ENCODE data around the gene RALY. TPM values are rescaled to one million over a fixed set of nuclear protein-coding genes. Genes with fewer than 3 reads are reported as not detected.

RALY gene
- total RNA-seq: 100 to 1,000 TPM in 3 of 4 donors, 10 to 100 TPM in 1; 71.6 to 166 (median 149) TPM

DNA sequence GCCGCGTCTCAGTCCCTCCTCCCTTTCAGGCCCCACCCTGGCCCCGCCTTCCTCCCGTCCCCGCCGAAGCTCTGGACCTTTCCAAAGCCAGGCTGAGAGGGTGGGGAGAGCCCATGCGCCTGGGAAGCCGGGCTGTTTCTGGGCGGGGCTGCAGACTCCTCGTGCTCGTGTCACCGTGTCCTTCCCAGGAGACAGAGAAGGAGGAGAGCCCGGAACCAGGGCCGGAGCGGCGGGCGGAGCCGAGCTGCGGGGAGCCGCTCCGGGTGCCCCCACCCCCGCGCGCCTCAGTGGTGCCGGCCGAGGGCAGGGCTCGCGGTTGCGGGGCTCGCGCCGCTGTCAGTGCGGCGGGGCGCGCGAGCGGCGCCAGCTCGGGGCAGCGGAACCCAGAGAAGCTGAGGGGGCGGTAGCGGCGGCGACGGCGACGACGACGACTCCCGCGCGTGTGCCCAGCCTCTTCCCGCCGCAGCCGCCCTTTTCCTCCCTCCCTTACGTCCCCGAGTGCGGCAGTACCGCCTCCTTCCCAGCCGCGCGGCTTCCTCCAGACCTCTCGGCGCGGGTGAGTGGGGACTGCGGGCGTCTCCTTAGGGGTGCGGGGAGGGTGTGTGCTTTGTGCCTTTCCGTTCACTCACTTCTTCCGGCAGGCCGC, at the start of gene RALY:
RALY (plus strand) TSS at position 336 of the 646 bp plus-strand sequence. CDS start 78,164 bp downstream, outside the sequence.
- Histone ChIP-seq H3K9me3 (no peaks in the 10 kb centered on the region), H3K4me3 (peak within 1 kb of the TSS; percentile 81 to 95 (median 94)), H3K27ac (peak within 1 kb of the TSS; percentile 98 to 99 (median 99)), H3K36me3 (no peaks in the 10 kb centered on the region), H3K27me3 (no peaks in the 10 kb centered on the region), H3K4me1 (peaks cover 37 to 59% (median 49%) of the 10 kb centered on the region in 4 donors)
- TF ChIP-seq EP300 (IDR thresholded peaks at IDR 0.05; ENCODE audit: low read depth) (no peak), POLR2A (IDR thresholded peaks at IDR 0.05) (peak; percentile 89), POLR2AphosphoS5 (IDR thresholded peaks at IDR 0.05) (peak; percentile 72 to 96 (median 94))
- DNase-seq: peak; percentile 99
- WGBS, 2 donors (ENCODE audit: low coverage in 1 of 2): 0% methylated on average over 36 of the region's 72 CpGs; no CpG with 5 or more reads in 1 of the 2 donors
- intact Hi-C loops (cut with DNase I; ENCODE audit: low total_unique reads): no loop called here
- in situ Hi-C loops (cut with MboI; ENCODE audit: low pct_ligation_motif_present in 1 of 4, low pct_unique_long_range_greater_than_20kb in 1 of 4, low sequenced_read_pairs in 3 of 4): no loop called here

GRCh38 chr20:33944914-33945313, 48.8 kb upstream of the RALY start:
- intact Hi-C loops (cut with DNase I; ENCODE audit: low total_unique reads): no loop called here
- whole genome bisulfite sequencing, 2 donors (ENCODE audit: low coverage in 1 of 2): 85 to 100% methylated on average over 1 to 5 of the region's 5 CpGs
- Histone ChIP-seq H3K4me3 (no peak overlapping the region), H3K27me3 (no peaks in the 10 kb centered on the region), H3K9me3 (peaks cover 10 to 14% of the 10 kb centered on the region in 2 donors), H3K4me1 (no peaks in the 10 kb centered on the region), H3K27ac (no peak overlapping the region), H3K36me3 (no peaks in the 10 kb centered on the region)
- TF ChIP-seq CTCF (IDR thresholded peaks at IDR 0.05): no peak
- TF ChIP-seq POLR2A (IDR thresholded peaks at IDR 0.05): no peak
- TF ChIP-seq POLR2AphosphoS5 (IDR thresholded peaks at IDR 0.05): no peak
- TF ChIP-seq EP300 (IDR thresholded peaks at IDR 0.05; ENCODE audit: low read depth): no peak
- in situ Hi-C loops (cut with MboI; ENCODE audit: low pct_ligation_motif_present in 1 of 4, low pct_unique_long_range_greater_than_20kb in 1 of 4, low sequenced_read_pairs in 3 of 4): loop anchor here (25.0 kb wide), 1 partner anchor 117 kb away; no protein-coding TSS in a partner anchor
- no peak for DNase-seq

- in situ Hi-C loops (cut with MboI; ENCODE audit: low pct_ligation_motif_present in 1 of 4, low pct_unique_long_range_greater_than_20kb in 1 of 4, low sequenced_read_pairs in 3 of 4): loop anchor here (25.0 kb wide), 1 partner anchor 117 kb away; no protein-coding TSS in a partner anchor
- Histone ChIP-seq H3K27me3 (no peaks in the 10 kb centered on the region), H3K9me3 (peaks cover 10 to 14% of the 10 kb centered on the region in 2 donors), H3K36me3 (no peaks in the 10 kb centered on the region), H3K4me3 (no peak overlapping the region), H3K27ac (no peak overlapping the region), H3K4me1 (no peaks in the 10 kb centered on the region)
- WGBS, 2 donors (ENCODE audit: low coverage in 1 of 2): 67 to 72% methylated on average over 1 to 5 of the region's 5 CpGs
- TF ChIP-seq EP300 (IDR thresholded peaks at IDR 0.05; ENCODE audit: low read depth): no peak
- TF ChIP-seq POLR2AphosphoS5 (IDR thresholded peaks at IDR 0.05): no peak
- no peak for TF ChIP-seq CTCF (IDR thresholded peaks at IDR 0.05)
- TF ChIP-seq POLR2A (IDR thresholded peaks at IDR 0.05): no peak
- DNase-seq: no peak
- intact Hi-C loops (cut with DNase I; ENCODE audit: low total_unique reads): no loop called here
These were observed 48.2 kb upstream of the RALY start for GRCh38 chr20:33945391-33946081.

DNA sequence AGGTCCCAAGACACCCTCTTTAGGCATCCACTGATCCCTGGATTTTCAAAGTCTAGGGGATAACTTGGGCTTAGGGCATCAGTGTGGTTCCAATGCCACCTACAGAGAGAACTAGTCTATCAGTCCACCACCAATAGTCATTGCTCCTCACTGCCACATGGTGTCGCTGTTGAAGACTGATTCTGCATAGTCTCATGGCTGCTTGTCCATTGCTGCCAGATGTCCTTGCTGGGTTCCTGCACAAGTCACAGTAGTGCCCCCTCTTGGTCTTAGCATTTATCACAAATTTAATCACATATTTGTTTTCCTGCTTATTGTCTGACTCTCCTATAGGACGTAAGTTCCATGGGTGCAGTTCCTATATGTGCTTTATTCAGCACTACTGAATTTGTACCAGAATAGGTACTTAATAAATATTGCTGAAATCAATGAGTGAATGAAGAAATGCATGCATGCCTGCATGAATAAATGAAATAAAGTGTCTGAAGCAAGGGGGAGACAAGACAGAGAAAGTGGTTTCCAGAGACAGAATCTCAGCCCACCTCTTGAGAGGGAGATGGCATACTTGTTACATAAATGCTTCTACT, 45.9 kb upstream of the RALY start:
- no peaks in the 10 kb centered on the region for H3K27me3 ChIP-seq
- TF ChIP-seq POLR2A (IDR thresholded peaks at IDR 0.05): no peak
- peak; percentile 38 to 67 (median 48) for TF ChIP-seq CTCF (IDR thresholded peaks at IDR 0.05)
- peak; percentile 38 for DNase-seq
- no peaks in the 10 kb centered on the region for H3K4me1 ChIP-seq
- no peak overlapping the region for H3K4me3 ChIP-seq
- WGBS, 2 donors (ENCODE audit: low coverage in 1 of 2): 52 to 53% methylated on average over 2 of the region's 2 CpGs
- no peaks in the 10 kb centered on the region for H3K36me3 ChIP-seq
- H3K27ac ChIP-seq: no peak overlapping the region
- in situ Hi-C loops (cut with MboI; ENCODE audit: low pct_ligation_motif_present in 1 of 4, low pct_unique_long_range_greater_than_20kb in 1 of 4, low sequenced_read_pairs in 3 of 4) (loop anchor here (25.0 kb wide), 1 partner anchor 114 kb away; no protein-coding TSS in a partner anchor), intact Hi-C loops (cut with DNase I; ENCODE audit: low total_unique reads) (no loop called here)
- H3K9me3 ChIP-seq: peaks cover 10 to 14% of the 10 kb centered on the region in 2 donors
